Endothelial cell of umbilical vein (primary cell): ENCODE measurements around the gene ZBTB20. TPM values are rescaled to one million over a fixed set of nuclear protein-coding genes. Genes with fewer than 3 reads are reported as not detected.

Source experiments
- BruUV-seq: library from RNA; stranded (reverse); fragments of 400-500 nt; replicated peaks from 2 replicates; lab custom pipeline; 2021; lab: Mats Ljungman, UMichigan
- CTCF ChIA-PET: fragments of 300-600, 350-600 bp; sonication (Branson Sonifier 250); formaldehyde crosslinking; loops from one replicate; lab custom pipeline; 2021; ENCODE audit warnings: antibody characterized with exemption, inconsistent platforms; lab: Charles Lee
- POLR2A ChIA-PET: fragments of 300-600, 350-600 bp; sonication (Branson Sonifier 250); formaldehyde crosslinking; loops from one replicate; lab custom pipeline; 2021; ENCODE audit warnings: antibody characterized with exemption, inconsistent platforms; lab: Charles Lee
- DNase-seq: peaks from one replicate; pipeline ENCODE4 v3.0.0-alpha.2; 2011; ENCODE audit warnings: low read depth, low spot score
- FAIRE-seq: peaks from 2 replicates; lab custom pipeline; 2011; peaks lifted over from hg19 to GRCh38; lab: Jason Lieb, UNC
- H2AFZ ChIP-seq: 2 replicates; pipeline ENCODE4 v1.6.0; 2012; ENCODE audit warnings: low read depth, low read length, control low read depth, inconsistent platforms
- H3K27ac ChIP-seq: 2 replicates; pipeline ENCODE4 v1.5.1; 2011; ENCODE audit warnings: low read depth, mild to moderate bottlenecking, control low read depth, low read length, moderate library complexity; ENCODE audit not compliant: insufficient read depth
- H3K27me3 ChIP-seq, 2 experiments: 2 replicates each; pipeline versions ENCODE4 v1.6.0 to v1.6.1; 2011; ENCODE audit warnings: low read length in 2 of 2, mixed read lengths in 1 of 2; ENCODE audit not compliant: control insufficient read depth in 2 of 2, insufficient read depth in 2 of 2
- H3K36me3 ChIP-seq, 2 experiments: 2 replicates in 1 of 2; 3 replicates in 1 of 2; pipeline ENCODE4 v1.5.1; 2011; ENCODE audit warnings: low read length in 2 of 2, mild to moderate bottlenecking in 1 of 2, moderate library complexity in 1 of 2; ENCODE audit not compliant: control insufficient read depth in 2 of 2, insufficient read depth in 2 of 2; ENCODE audit errors: extremely low read depth in 1 of 2
- H3K4me1 ChIP-seq: 3 replicates; pipeline ENCODE4 v1.5.1; 2011; ENCODE audit warnings: mild to moderate bottlenecking, low read length; ENCODE audit not compliant: control insufficient read depth, insufficient read depth; ENCODE audit errors: extremely low read depth
- H3K4me2 ChIP-seq: 2 replicates; pipeline ENCODE4 v1.6.1; 2011; ENCODE audit warnings: low read length, control low read depth, mixed read lengths; ENCODE audit not compliant: insufficient read depth
- H3K4me3 ChIP-seq, 3 experiments: fragments of 200-600 bp in 1 of 3; sonication (generic), shearing (Covaris generic) in 1 of 3; replicated peaks in 1 of 3; 2 replicates each; pipeline ENCODE4 v1.5.1; 2011 to 2016; ENCODE audit warnings: control low read depth in 3 of 3, low read length in 3 of 3, mild to moderate bottlenecking in 2 of 3, inconsistent platforms in 1 of 3, low read depth in 1 of 3, moderate library complexity in 1 of 3; ENCODE audit not compliant: insufficient read depth in 1 of 3
- H3K79me2 ChIP-seq: 2 replicates; pipeline ENCODE4 v1.6.0; 2012; ENCODE audit warnings: low read length, inconsistent platforms; ENCODE audit not compliant: control insufficient read depth, insufficient read depth
- H3K9ac ChIP-seq: replicated peaks from 2 replicates; pipeline ENCODE3; 2011; ENCODE audit warnings: low read length, control low read depth; ENCODE audit not compliant: insufficient read depth; ENCODE audit errors: extremely low read depth
- H3K9me1 ChIP-seq: replicated peaks from 3 replicates; pipeline ENCODE4 v1.6.0; 2011; ENCODE audit warnings: mild to moderate bottlenecking, low read length; ENCODE audit not compliant: control insufficient read depth, insufficient read depth; ENCODE audit errors: extremely low read depth
- H3K9me3 ChIP-seq: replicated peaks from 2 replicates; pipeline ENCODE4 v1.5.1; 2012; ENCODE audit warnings: low read length, inconsistent platforms; ENCODE audit not compliant: control insufficient read depth, insufficient read depth
- H4K20me1 ChIP-seq: replicated peaks from 2 replicates; pipeline ENCODE3; 2011; ENCODE audit warnings: mild to moderate bottlenecking, low read length; ENCODE audit not compliant: control insufficient read depth, insufficient read depth; ENCODE audit errors: extremely low read depth
- EZH2 ChIP-seq: IDR thresholded peaks from 2 replicates; pipeline ENCODE4 v1.6.1; 2012; ENCODE audit warnings: borderline replicate concordance, low read depth, mild to moderate bottlenecking, moderate library complexity, low read length, inconsistent platforms; ENCODE audit not compliant: severe bottlenecking
- FOS ChIP-seq: IDR thresholded peaks from 2 replicates; pipeline ENCODE4 v1.6.1; 2011; ENCODE audit warnings: mild to moderate bottlenecking, low read length, moderate library complexity, borderline replicate concordance; ENCODE audit not compliant: insufficient read depth
- GATA2 ChIP-seq: IDR thresholded peaks from 2 replicates; pipeline ENCODE4 v1.7.0; 2011; ENCODE audit warnings: low read depth, mild to moderate bottlenecking, moderate library complexity, mixed read lengths, low read length; ENCODE audit not compliant: insufficient read length, insufficient read depth
- JUN ChIP-seq: IDR thresholded peaks from 2 replicates; pipeline ENCODE4 v1.6.1; 2011; ENCODE audit warnings: borderline replicate concordance, low read depth; ENCODE audit not compliant: insufficient read length, insufficient read depth
- MYC ChIP-seq: IDR thresholded peaks from one replicate; pipeline ENCODE4 v1.6.1; 2011; ENCODE audit warnings: mild to moderate bottlenecking, low read depth, low read length
- POLR2A ChIP-seq: IDR thresholded peaks from 2 replicates; pipeline ENCODE4 v1.6.1; 2012; ENCODE audit warnings: low read depth, mild to moderate bottlenecking, control low read depth, low read length
- POLR2AphosphoS5 ChIP-seq: IDR thresholded peaks from 2 replicates; pipeline ENCODE4 v1.6.1; 2012; ENCODE audit warnings: low read depth, mild to moderate bottlenecking, control low read depth, low read length, moderate library complexity; ENCODE audit not compliant: insufficient read depth
- dilution Hi-C: fragments of 300-500 bp; cut with MboI; formaldehyde crosslinking; loops from one replicate; pipeline ENCODE4 v1.15.0; 2019; ENCODE audit warnings: low sequenced_read_pairs; ENCODE audit not compliant: extremely low pct_ligation_motif_present
- intact Hi-C: fragments of 100-400 bp; cut with micrococcal nuclease; formaldehyde crosslinking; loops from one replicate; pipeline ENCODE4 v1.10.0; 2022
- polyA plus RNA-seq, 4 experiments: library from polyadenylated mRNA; depleted of rRNA in 3 of 4; stranded (reverse) in 3 of 4; unstranded in 1 of 4; fragments of >200 nt; gene quantifications; 2 replicates each; pipeline versions ENCODE4 v1.2.1 to v1.2.3, GENCODE V29; 2011 to 2012; ENCODE audit warnings: missing spikeins in 1 of 4
- total RNA-seq: library from RNA; stranded (reverse); gene quantifications from 2 replicates; pipeline ENCODE4 v1.2.3, GENCODE V29; 2021
- TF ChIP-seq, protein P1 (sequence below): IDR thresholded peaks from 2 replicates; pipeline ENCODE4 v1.6.1; 2011; ENCODE audit not compliant: insufficient read depth, insufficient read length
- TF ChIP-seq, protein P2 (sequence below), 2 donors: IDR thresholded peaks; 1 replicate in 1 of 2; 2 replicates in 1 of 2; pipeline ENCODE4 v1.5.1; 2011; ENCODE audit warnings: low read length in 2 of 2, mild to moderate bottlenecking in 2 of 2, moderate library complexity in 2 of 2, control low read depth in 1 of 2, inconsistent platforms in 1 of 2, low read depth in 1 of 2; ENCODE audit not compliant: insufficient read depth in 1 of 2; ENCODE audit errors: extremely low read depth in 1 of 2

Gene ZBTB20
- total and polyA plus RNA-seq, 2 donors (not counting 3 experiments of a cell fraction or from before 2014, with no cell fraction given), result 2.1 to 20.5 TPM

- Histone ChIP-seq H3K9me1 (no peaks in the 10 kb centered on the region), H2AFZ (no peak overlapping the region), H3K9ac (no peak overlapping the region), H3K79me2 (no peaks in the 10 kb centered on the region), H3K4me3 (no peak overlapping the region), H3K27me3 (no peaks in the 10 kb centered on the region), H3K9me3 (no peaks in the 10 kb centered on the region), H4K20me1 (no peaks in the 10 kb centered on the region), H3K27ac (no peak overlapping the region), H3K36me3 (no peaks in the 10 kb centered on the region), H3K4me2 (no peak overlapping the region), H3K4me1 (no peaks in the 10 kb centered on the region)
- no peak for DNase-seq
- CTCF ChIA-PET, result interaction anchor here (1.2 kb wide), 1 partner anchor 9 kb away, joined by 4 read pairs; no protein-coding TSS in a partner anchor
- intact Hi-C loops, result no loop called here
- TF ChIP-seq, protein P1, sequence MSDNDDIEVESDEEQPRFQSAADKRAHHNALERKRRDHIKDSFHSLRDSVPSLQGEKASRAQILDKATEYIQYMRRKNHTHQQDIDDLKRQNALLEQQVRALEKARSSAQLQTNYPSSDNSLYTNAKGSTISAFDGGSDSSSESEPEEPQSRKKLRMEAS, result no peak
- TF ChIP-seq, protein P2, sequence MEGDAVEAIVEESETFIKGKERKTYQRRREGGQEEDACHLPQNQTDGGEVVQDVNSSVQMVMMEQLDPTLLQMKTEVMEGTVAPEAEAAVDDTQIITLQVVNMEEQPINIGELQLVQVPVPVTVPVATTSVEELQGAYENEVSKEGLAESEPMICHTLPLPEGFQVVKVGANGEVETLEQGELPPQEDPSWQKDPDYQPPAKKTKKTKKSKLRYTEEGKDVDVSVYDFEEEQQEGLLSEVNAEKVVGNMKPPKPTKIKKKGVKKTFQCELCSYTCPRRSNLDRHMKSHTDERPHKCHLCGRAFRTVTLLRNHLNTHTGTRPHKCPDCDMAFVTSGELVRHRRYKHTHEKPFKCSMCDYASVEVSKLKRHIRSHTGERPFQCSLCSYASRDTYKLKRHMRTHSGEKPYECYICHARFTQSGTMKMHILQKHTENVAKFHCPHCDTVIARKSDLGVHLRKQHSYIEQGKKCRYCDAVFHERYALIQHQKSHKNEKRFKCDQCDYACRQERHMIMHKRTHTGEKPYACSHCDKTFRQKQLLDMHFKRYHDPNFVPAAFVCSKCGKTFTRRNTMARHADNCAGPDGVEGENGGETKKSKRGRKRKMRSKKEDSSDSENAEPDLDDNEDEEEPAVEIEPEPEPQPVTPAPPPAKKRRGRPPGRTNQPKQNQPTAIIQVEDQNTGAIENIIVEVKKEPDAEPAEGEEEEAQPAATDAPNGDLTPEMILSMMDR (IDR thresholded peaks at IDR 0.05; ENCODE audit: extremely low read depth in 1 of 2, insufficient read depth in 1 of 2, low read depth in 1 of 2, low read length in 2 of 2), result no peak
- no peak for TF ChIP-seq MYC
- TF ChIP-seq GATA2, result no peak
- no peak for TF ChIP-seq JUN
- no peak for TF ChIP-seq POLR2AphosphoS5
- TF ChIP-seq POLR2A, result no peak
- TF ChIP-seq EZH2, result no peak
- TF ChIP-seq FOS, result no peak
- BruUV-seq, result no TSS peak
- POLR2A ChIA-PET, result no interaction called here
- dilution Hi-C loops, result no loop called here
- no peak for FAIRE-seq
Observed at GRCh38 chr3:114694251-114694650, 452.8 kb downstream of the ZBTB20 start.
